ENCODE measurements around the gene FOXN3.
A peak's percentile ranks its signal among the peaks of the same experiment; 100 is the strongest.

The FOXN3 gene

GRCh38 chr14:89424241-89424640 is 7.2 kb upstream of the FOXN3 start:
- peaks cover 89% of the 10 kb centered on the region for H3K4me1 Mint-ChIP-seq (ENCODE audit: low read depth)

GRCh38 chr14:89422952-89423345 is 5.9 kb upstream of the FOXN3 start:
- Mint-ChIP-seq H3K9me3 (no peaks in the 10 kb centered on the region), H3K27ac (peak overlapping the region; percentile 90), H3K4me3 (peak overlapping the region; percentile 45), H3K4me1 (ENCODE audit: low read depth) (peaks cover 89% of the 10 kb centered on the region), H3K36me3 (ENCODE audit: low read depth) (peaks cover 23% of the 10 kb centered on the region), H3K27me3 (no peaks in the 10 kb centered on the region)
- no peak for DNase-seq

More at GRCh38 chr14:89424241-89424640, 7.2 kb upstream of the FOXN3 start:
- H3K4me3 Mint-ChIP-seq: peak overlapping the region; percentile 35
- DNase-seq: no peak
- no peaks in the 10 kb centered on the region for H3K9me3 Mint-ChIP-seq
- H3K27ac Mint-ChIP-seq: peak overlapping the region; percentile 84
- no peaks in the 10 kb centered on the region for H3K27me3 Mint-ChIP-seq
- H3K36me3 Mint-ChIP-seq (ENCODE audit: low read depth): peaks cover 15% of the 10 kb centered on the region

GRCh38 chr14:89422181-89422951 is 5.3 kb upstream of the FOXN3 start:
- DNase-seq: peak; percentile 69
- Mint-ChIP-seq H3K4me3 (peak overlapping the region; percentile 45), H3K27me3 (no peaks in the 10 kb centered on the region), H3K27ac (peak overlapping the region; percentile 90), H3K4me1 (ENCODE audit: low read depth) (peaks cover 85% of the 10 kb centered on the region), H3K9me3 (no peaks in the 10 kb centered on the region), H3K36me3 (ENCODE audit: low read depth) (peaks cover 28% of the 10 kb centered on the region)

- peak overlapping the region; percentile 14 for H3K27ac Mint-ChIP-seq
- peaks cover 76% of the 10 kb centered on the region for H3K4me1 Mint-ChIP-seq (ENCODE audit: low read depth)
- H3K36me3 Mint-ChIP-seq (ENCODE audit: low read depth): peaks cover 35% of the 10 kb centered on the region
Observed at GRCh38 chr14:89420502-89420901, 3.5 kb upstream of the FOXN3 start.

GRCh38 chr14:89419973-89420482 is 3.0 kb upstream of the FOXN3 start:
- no peak overlapping the region for H3K4me3 Mint-ChIP-seq
- H3K36me3 Mint-ChIP-seq (ENCODE audit: low read depth): peaks cover 39% of the 10 kb centered on the region
- DNase-seq: no peak
- H3K27me3 Mint-ChIP-seq: no peaks in the 10 kb centered on the region
- peaks cover 74% of the 10 kb centered on the region for H3K4me1 Mint-ChIP-seq (ENCODE audit: low read depth)
- H3K27ac Mint-ChIP-seq: peak overlapping the region; percentile 7
- no peaks in the 10 kb centered on the region for H3K9me3 Mint-ChIP-seq

More at GRCh38 chr14:89420502-89420901, 3.5 kb upstream of the FOXN3 start:
- DNase-seq: no peak
- Mint-ChIP-seq H3K27me3 (no peaks in the 10 kb centered on the region), H3K9me3 (no peaks in the 10 kb centered on the region), H3K4me3 (no peak overlapping the region)

DNA sequence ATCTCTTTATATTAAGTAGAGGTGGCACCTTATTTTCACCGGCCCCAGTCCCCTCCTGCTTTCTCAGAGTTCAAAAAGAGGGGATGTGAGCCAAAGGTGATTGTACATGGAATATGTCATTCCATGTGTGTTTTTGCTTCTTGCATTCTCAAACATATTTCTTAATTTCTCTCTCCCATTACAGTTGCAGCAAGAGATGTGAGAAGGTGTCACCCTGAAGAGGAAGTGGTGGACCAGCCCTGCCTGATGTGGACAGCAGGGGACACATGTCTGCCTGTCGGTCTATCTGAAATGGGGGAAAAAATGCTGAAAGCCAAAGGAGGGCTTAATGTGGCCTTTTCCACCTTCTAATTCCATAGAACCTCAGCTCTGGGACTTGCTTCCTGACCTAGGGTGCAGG is 1.9 kb upstream of the FOXN3 start:
- Mint-ChIP-seq H3K4me1 (ENCODE audit: low read depth) (peaks cover 68% of the 10 kb centered on the region), H3K36me3 (ENCODE audit: low read depth) (peaks cover 44% of the 10 kb centered on the region), H3K27ac (peak overlapping the region; percentile 80), H3K4me3 (peak overlapping the region; percentile 93), H3K27me3 (no peaks in the 10 kb centered on the region), H3K9me3 (no peaks in the 10 kb centered on the region)
- no peak for DNase-seq

GRCh38 chr14:89418452-89418851 is 1.4 kb upstream of the FOXN3 start:
- peak overlapping the region; percentile 93 for H3K4me3 Mint-ChIP-seq
- no peaks in the 10 kb centered on the region for H3K9me3 Mint-ChIP-seq
- DNase-seq: peak; percentile 50
- no peaks in the 10 kb centered on the region for H3K27me3 Mint-ChIP-seq
- peak overlapping the region; percentile 98 for H3K27ac Mint-ChIP-seq
- peaks cover 62% of the 10 kb centered on the region for H3K4me1 Mint-ChIP-seq (ENCODE audit: low read depth)
- H3K36me3 Mint-ChIP-seq (ENCODE audit: low read depth): peaks cover 44% of the 10 kb centered on the region

DNA sequence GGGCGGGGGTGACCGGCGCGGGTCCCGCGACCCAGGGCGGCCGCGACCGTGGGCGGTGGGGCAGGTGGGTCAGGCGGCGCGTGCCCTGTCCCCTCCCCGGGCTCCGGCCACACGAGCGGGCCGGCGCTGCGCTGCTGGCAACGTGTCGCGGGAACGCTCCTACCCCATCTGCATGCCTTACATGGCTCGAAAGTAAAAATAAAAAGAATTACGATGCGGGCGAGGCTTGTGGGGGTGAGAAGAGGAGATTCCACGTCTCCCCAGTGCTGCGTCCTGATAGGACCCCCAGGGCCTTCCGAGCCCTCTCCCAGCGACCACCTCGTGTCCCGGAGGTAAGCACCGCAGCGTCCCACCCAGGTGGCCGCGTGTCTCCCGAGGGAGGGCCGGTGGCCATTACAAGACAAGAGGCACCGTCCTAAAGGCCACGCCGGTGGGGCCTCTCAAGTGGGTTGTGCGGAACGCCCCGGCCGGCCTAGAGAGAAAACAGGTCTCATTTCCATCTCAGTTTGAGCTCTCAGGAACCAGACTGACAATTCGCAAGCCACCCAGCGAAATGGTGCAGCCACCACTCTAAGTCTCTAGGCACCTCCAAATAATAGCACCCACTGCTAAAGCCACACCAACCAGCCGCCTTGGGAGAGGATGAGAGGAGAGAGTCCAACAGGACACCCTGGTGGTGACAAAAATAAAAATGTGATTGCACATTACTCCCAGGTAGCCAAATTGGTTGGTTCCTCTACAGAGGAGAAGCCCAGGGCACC is 612 bp upstream of the FOXN3 start:
- H3K4me3 Mint-ChIP-seq: peak overlapping the region; percentile 93
- no peaks in the 10 kb centered on the region for H3K9me3 Mint-ChIP-seq
- H3K4me1 Mint-ChIP-seq (ENCODE audit: low read depth): peaks cover 61% of the 10 kb centered on the region
- peaks cover 52% of the 10 kb centered on the region for H3K36me3 Mint-ChIP-seq (ENCODE audit: low read depth)
- DNase-seq: peak; percentile 83
- H3K27ac Mint-ChIP-seq: peak overlapping the region; percentile 98
- no peaks in the 10 kb centered on the region for H3K27me3 Mint-ChIP-seq

- Mint-ChIP-seq H3K4me1 (ENCODE audit: low read depth) (peaks cover 63% of the 10 kb centered on the region), H3K27me3 (no peaks in the 10 kb centered on the region), H3K36me3 (ENCODE audit: low read depth) (peaks cover 64% of the 10 kb centered on the region), H3K4me3 (peak overlapping the region; percentile 89), H3K27ac (peak overlapping the region; percentile 94), H3K9me3 (no peaks in the 10 kb centered on the region)
- peak; percentile 100 for DNase-seq
Observed at GRCh38 chr14:89416002-89416995, 734 bp downstream of the FOXN3 start.

DNA sequence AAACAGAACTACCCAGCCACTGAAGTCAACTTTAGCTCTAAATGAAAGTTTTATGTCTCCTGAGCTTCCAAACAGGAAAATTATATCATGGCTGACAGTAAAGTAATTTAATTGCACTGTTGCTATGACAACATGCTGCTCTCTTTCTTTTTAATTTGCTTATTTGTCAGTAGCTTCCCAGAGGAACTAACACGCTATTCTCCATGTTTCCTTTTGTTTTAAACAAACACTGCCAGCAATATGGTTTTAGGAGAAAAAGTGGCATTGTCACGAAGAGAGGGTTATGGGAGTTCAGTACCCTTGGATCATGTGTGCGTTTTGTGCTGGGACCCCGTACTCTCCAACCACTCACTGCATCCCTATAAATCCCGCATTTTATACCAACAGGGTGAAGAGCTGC is 1.9 kb downstream of the FOXN3 start:
- Mint-ChIP-seq H3K4me1 (ENCODE audit: low read depth) (peaks cover 66% of the 10 kb centered on the region), H3K27me3 (no peaks in the 10 kb centered on the region), H3K27ac (peak overlapping the region; percentile 58), H3K4me3 (peak overlapping the region; percentile 89), H3K9me3 (no peaks in the 10 kb centered on the region), H3K36me3 (ENCODE audit: low read depth) (peaks cover 69% of the 10 kb centered on the region)
- no peak for DNase-seq

DNA sequence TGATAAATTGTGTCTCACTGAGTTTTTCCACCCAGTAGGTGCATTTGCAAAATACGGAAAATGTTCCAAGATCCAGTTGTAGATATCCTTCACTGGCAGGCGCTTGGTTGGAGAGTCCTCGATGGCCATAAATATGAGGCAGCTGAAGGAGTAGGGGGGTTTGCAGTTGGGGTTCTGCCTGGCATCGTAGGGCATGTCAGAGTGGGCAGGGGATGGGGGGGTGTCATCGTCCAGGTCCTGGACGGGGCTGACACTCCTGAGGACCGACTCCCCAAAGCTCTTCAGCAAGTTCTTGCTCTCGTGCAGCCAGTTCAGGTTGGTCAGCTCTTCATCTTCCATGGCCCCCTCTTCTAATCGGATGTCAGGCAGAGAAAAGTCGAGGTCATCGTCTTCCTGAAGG is 5.1 kb downstream of the FOXN3 start:
- no peak for DNase-seq
- no peak overlapping the region for H3K27ac Mint-ChIP-seq
- no peaks in the 10 kb centered on the region for H3K9me3 Mint-ChIP-seq
- H3K4me1 Mint-ChIP-seq (ENCODE audit: low read depth): peaks cover 73% of the 10 kb centered on the region
- H3K27me3 Mint-ChIP-seq: no peaks in the 10 kb centered on the region
- no peak overlapping the region for H3K4me3 Mint-ChIP-seq
- peaks cover 77% of the 10 kb centered on the region for H3K36me3 Mint-ChIP-seq (ENCODE audit: low read depth)

GRCh38 chr14:89409961-89410360 is 7.1 kb downstream of the FOXN3 start:
- peaks cover 75% of the 10 kb centered on the region for H3K4me1 Mint-ChIP-seq (ENCODE audit: low read depth)
- H3K27me3 Mint-ChIP-seq: no peaks in the 10 kb centered on the region
- no peak for DNase-seq
- H3K36me3 Mint-ChIP-seq (ENCODE audit: low read depth): peaks cover 83% of the 10 kb centered on the region
- no peak overlapping the region for H3K4me3 Mint-ChIP-seq
- peak overlapping the region; percentile 47 for H3K27ac Mint-ChIP-seq
- no peaks in the 10 kb centered on the region for H3K9me3 Mint-ChIP-seq

DNA sequence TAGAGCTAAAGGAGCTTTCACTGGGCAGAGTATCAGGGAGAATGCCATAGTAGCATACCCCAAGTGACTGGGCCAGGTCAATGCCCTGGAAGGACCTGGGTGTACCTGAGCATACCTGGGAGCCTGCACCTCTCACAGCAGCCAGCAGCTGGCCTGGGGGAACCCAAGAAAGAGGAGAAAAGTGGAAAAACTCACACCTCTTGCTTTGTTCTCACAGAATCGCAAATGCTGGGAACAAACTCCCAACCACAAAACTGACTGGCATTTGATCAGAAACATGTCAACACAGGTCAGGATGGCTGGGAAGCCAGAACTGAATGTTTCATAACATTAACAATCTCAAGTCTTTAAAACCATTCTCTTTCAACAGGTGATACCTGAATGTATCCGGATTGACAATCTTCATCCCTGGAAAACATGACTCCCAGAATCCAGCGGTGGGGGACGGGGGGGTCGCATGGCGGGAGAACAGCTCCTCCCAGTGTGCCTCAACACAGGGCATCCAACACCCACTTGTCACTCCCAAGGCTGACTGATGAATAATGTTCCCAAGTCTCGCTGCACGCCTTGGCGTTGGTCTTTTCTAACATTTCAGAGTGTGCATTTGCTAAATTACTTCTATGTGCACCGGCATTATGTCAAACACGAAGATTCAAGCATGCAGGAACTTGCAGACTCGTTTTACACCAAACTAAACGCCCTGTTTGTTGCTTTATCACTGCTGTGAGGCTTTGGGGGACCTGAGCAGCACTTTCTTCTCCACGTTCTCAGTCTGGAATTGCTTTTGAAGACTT is 7.9 kb downstream of the FOXN3 start:
- peaks cover 76% of the 10 kb centered on the region for H3K4me1 Mint-ChIP-seq (ENCODE audit: low read depth)
- no peaks in the 10 kb centered on the region for H3K9me3 Mint-ChIP-seq
- DNase-seq: no peak
- no peak overlapping the region for H3K27ac Mint-ChIP-seq
- no peak overlapping the region for H3K4me3 Mint-ChIP-seq
- peaks cover 86% of the 10 kb centered on the region for H3K36me3 Mint-ChIP-seq (ENCODE audit: low read depth)
- H3K27me3 Mint-ChIP-seq: no peaks in the 10 kb centered on the region

Measured in activated T-cell treated with anti-CD3 and anti-CD28 coated beads, Interleukin-2, amount 50 U/mL, for 24 hours (primary cell).